ENCODE results near the gene INHBB. TPM values are rescaled to one million over a fixed set of nuclear protein-coding genes. Genes with fewer than 3 reads are reported as not detected.

INHBB gene
- total and polyA plus RNA-seq, 2 of the 4 experiments (the other 2 are of a cell fraction), result 0.18 to 0.92 TPM

DNA sequence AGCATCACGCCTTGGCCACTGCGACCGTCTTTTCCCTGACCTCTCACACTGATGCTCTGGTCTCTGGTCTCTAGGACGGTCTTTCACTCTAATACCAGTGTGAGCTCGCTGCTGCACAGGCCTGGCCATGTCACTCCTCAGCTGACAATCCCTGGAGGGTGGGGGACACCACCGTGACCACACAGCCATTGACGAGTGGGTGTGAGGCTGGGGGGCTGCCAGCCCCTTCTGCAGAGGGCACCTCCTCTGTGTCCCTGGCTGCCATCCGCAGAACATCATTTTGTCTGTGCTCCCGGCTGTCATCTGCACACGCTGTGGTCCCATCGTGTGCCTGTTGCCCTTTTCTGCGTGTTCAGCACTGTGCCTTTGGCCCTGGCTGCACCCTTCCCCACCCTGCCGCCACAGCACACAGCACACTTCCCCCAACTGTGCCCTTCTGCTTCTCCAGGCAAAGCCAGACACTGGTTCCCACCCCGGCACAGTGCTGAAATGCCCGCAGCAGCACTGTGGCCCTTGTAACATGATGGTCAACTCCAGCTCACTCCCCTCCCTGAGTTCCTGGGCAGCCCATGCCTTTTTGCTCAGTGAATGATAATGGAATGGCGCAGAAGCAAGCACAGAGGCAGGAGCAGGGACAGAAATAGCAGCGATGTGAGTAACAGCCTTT is 30.4 kb upstream of the INHBB start:
- H3K56ac ChIP-seq (ENCODE audit: extremely low read depth, insufficient read depth, low read length), result no peak overlapping the region

More for the DNA sequence above, 30.4 kb upstream of the INHBB start:
- DNase-seq (no peak), ATAC-seq (ENCODE audit: low read depth) (no peak)
- H4K20me1 ChIP-seq (ENCODE audit: insufficient read depth, low read length), result no peaks in the 10 kb centered on the region
- H3K27me3 ChIP-seq (ENCODE audit: control insufficient read depth, insufficient read depth, low read length), result peaks cover 31% of the 10 kb centered on the region
- H3K23ac ChIP-seq (ENCODE audit: low read depth, low read length), result no peak overlapping the region
- no TSS peak for BruUV-seq (replicated peaks)
- no peak overlapping the region for H2AFZ ChIP-seq (replicated peaks; ENCODE audit: low read length, poor library complexity)
- POLR2A ChIA-PET (ENCODE audit: unreplicated experiment), result no interaction called here
- no peak overlapping the region for H2BK15ac ChIP-seq (ENCODE audit: low read depth, low read length)
- CTCF ChIA-PET, result no interaction called here
- no peak overlapping the region for H2BK20ac ChIP-seq (ENCODE audit: low read depth, low read length)
- H3K4me3 ChIP-seq (ENCODE audit: insufficient read depth, low read depth, low read length), result no peak overlapping the region
- no peak overlapping the region for H3K27ac ChIP-seq (ENCODE audit: insufficient read depth, low read length)
- H4K91ac ChIP-seq (ENCODE audit: insufficient read depth, low read depth, low read length), result no peak overlapping the region
- no peak for TF ChIP-seq USF2 (IDR thresholded peaks at IDR 0.05; ENCODE audit: low read depth, low read length)
- no peak for TF ChIP-seq FOS (IDR thresholded peaks at IDR 0.05; ENCODE audit: low read depth, low read length)
- TF ChIP-seq MAZ (IDR thresholded peaks at IDR 0.05; ENCODE audit: borderline replicate concordance, low read depth, low read length), result no peak
- TF ChIP-seq MAFK (IDR thresholded peaks at IDR 0.05; ENCODE audit: low read depth, low read length), result no peak
- no peak for TF ChIP-seq CEBPB (IDR thresholded peaks at IDR 0.05; ENCODE audit: low read depth, low read length)
- TF ChIP-seq, protein P1, sequence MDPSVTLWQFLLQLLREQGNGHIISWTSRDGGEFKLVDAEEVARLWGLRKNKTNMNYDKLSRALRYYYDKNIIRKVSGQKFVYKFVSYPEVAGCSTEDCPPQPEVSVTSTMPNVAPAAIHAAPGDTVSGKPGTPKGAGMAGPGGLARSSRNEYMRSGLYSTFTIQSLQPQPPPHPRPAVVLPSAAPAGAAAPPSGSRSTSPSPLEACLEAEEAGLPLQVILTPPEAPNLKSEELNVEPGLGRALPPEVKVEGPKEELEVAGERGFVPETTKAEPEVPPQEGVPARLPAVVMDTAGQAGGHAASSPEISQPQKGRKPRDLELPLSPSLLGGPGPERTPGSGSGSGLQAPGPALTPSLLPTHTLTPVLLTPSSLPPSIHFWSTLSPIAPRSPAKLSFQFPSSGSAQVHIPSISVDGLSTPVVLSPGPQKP (IDR thresholded peaks at IDR 0.05; ENCODE audit: borderline replicate concordance, low read depth, low read length), result no peak
- TF ChIP-seq MXI1 (IDR thresholded peaks at IDR 0.05; ENCODE audit: borderline replicate concordance, low read depth, low read length), result no peak
- no peak for TF ChIP-seq BHLHE40 (IDR thresholded peaks at IDR 0.05; ENCODE audit: low read depth, low read length)
- no peak for TF ChIP-seq SMC3 (IDR thresholded peaks at IDR 0.05; ENCODE audit: low read depth, low read length)
- H3K4me1 ChIP-seq (ENCODE audit: control insufficient read depth, insufficient read depth, low read length), result no peaks in the 10 kb centered on the region; the same call in 1 of the 2 replicates
- H4K8ac ChIP-seq (ENCODE audit: low read depth in 2 of 2, low read length in 2 of 2), result no peak overlapping the region
- in situ Hi-C loops (cut with MboI; ENCODE audit: low sequenced_read_pairs), result no loop called here
- H2AK9ac ChIP-seq (replicated peaks; ENCODE audit: low read depth, low read length, poor library complexity), result no peak overlapping the region
- no peaks in the 10 kb centered on the region for H3K9me1 ChIP-seq (ENCODE audit: insufficient read depth, low read length)
- no peak overlapping the region for H2BK5ac ChIP-seq (ENCODE audit: low read depth, low read length, poor library complexity, severe bottlenecking)
- no peaks in the 10 kb centered on the region for H3K79me1 ChIP-seq (ENCODE audit: low read depth in 1 of 2, low read length in 2 of 2)
- no peak overlapping the region for H3K4me2 ChIP-seq (ENCODE audit: low read depth, low read length)
- no peaks in the 10 kb centered on the region for H3K36me3 ChIP-seq (ENCODE audit: control insufficient read depth, insufficient read depth, low read length)
- H3K14ac ChIP-seq (replicated peaks; ENCODE audit: low read depth, low read length), result no peak overlapping the region
- no peak overlapping the region for H2AK5ac ChIP-seq (ENCODE audit: low read depth, low read length)
- H3K18ac ChIP-seq (ENCODE audit: low read depth, low read length), result no peak overlapping the region
- no peaks in the 10 kb centered on the region for H3K9me3 ChIP-seq (ENCODE audit: control insufficient read depth, insufficient read depth, low read length)
- no peak overlapping the region for H4K5ac ChIP-seq (ENCODE audit: low read depth, low read length)
- dilution Hi-C loops (cut with HindIII; ENCODE audit: low sequenced_read_pairs, unreplicated experiment), result no loop called here
- WGBS, 2 experiments (ENCODE audit: extremely low coverage in 2 of 2, insufficient read length in 1 of 2), result 84% methylated on average over 7 of the region's 17 CpGs; no CpG with 5 or more reads in 1 of the 2 experiments
- intact Hi-C loops (cut with micrococcal nuclease), result no loop called here
- no peak overlapping the region for H3K9ac ChIP-seq (ENCODE audit: low read depth, low read length)
- H2BK120ac ChIP-seq (ENCODE audit: low read depth, low read length), result no peak overlapping the region
- no peak overlapping the region for H3K4ac ChIP-seq (ENCODE audit: low read depth, low read length)

Measured in IMR-90 (cell line).